Heart left ventricle (tissue), 16 donors: ENCODE measurements around the gene SSX5. TPM values are rescaled to one million over a fixed set of nuclear protein-coding genes. Genes with fewer than 3 reads are reported as not detected.
"Not testable (repeated sequence)": the region's sequence is repeated elsewhere in the genome, so short reads cannot be mapped to it uniquely, and the experiment has no call there.

Experiments
- ATAC-seq, 4 donors: fragments of 200-7000 bp; cut with Tn5 transposase; one replicate each; pipeline ENCODE4 v1.9.1; 2020 to 2022; ENCODE audit warnings: moderate library complexity in 4 of 4, mild to moderate bottlenecking in 3 of 4, moderate number of reproducible peaks in 1 of 4
- DNase-seq, 5 donors: peaks; one replicate each; pipeline ENCODE4 v3.0.0-alpha.2; 2020
- H3K27ac ChIP-seq, 12 donors: fragments of 200-600 bp; sonication (generic) in 4 of 12; one replicate each; pipeline versions ENCODE4 v1.5.0 to v1.8.0; 2016 to 2022; ENCODE audit warnings: mild to moderate bottlenecking in 2 of 12
- H3K27me3 ChIP-seq, 9 donors: fragments of 200-600 bp; sonication (generic) in 2 of 9; one replicate each; pipeline versions ENCODE4 v1.5.1 to v1.8.0; 2016 to 2022; ENCODE audit warnings: mild to moderate bottlenecking in 3 of 9
- H3K36me3 ChIP-seq, 9 donors: fragments of 200-600 bp; sonication (generic) in 2 of 9; one replicate each; pipeline versions ENCODE4 v1.5.0 to v1.8.0; 2018 to 2022; ENCODE audit warnings: mild to moderate bottlenecking in 2 of 9
- H3K4me1 ChIP-seq, 12 donors: fragments of 200-600 bp; sonication (generic) in 4 of 12; one replicate each; pipeline versions ENCODE4 v1.5.0 to v1.8.0; 2016 to 2022; ENCODE audit warnings: mild to moderate bottlenecking in 3 of 12
- H3K4me3 ChIP-seq, 12 donors: fragments of 200-600 bp; sonication (generic) in 4 of 12; one replicate each; pipeline versions ENCODE4 v1.5.0 to v1.8.0; 2017 to 2022; ENCODE audit warnings: mild to moderate bottlenecking in 9 of 12, moderate library complexity in 4 of 12
- H3K9me3 ChIP-seq, 12 donors: fragments of 200-600 bp; sonication (generic) in 4 of 12; one replicate each; pipeline versions ENCODE4 v1.5.0 to v1.8.0; 2016 to 2022; ENCODE audit warnings: mild to moderate bottlenecking in 1 of 12
- POLR2A ChIP-seq, 2 donors: fragments of 450-650 bp; IDR thresholded peaks; one replicate each; pipeline ENCODE4 v1.6.1; 2017; ENCODE audit warnings: antibody characterized with exemption in 2 of 2, mild to moderate bottlenecking in 2 of 2, moderate library complexity in 2 of 2
- WGBS, 4 donors: extraction: QIAGEN DNeasy Blood & Tissue Kit in 2 of 4; methylation state at CpG; one replicate each; pipeline versions ENCODE4 v1.1.5 to v1.1.7; 2013 to 2018; 5-methylcytosine and 5-hydroxymethylcytosine counted together
- intact Hi-C, 10 donors: fragments of 100-400 bp; cut with DNase I; formaldehyde crosslinking; loops; one replicate each; pipeline versions ENCODE4 v1.11.1 to v1.14.2; 2022
- long read RNA-seq, 3 donors: library from polyadenylated mRNA; unstranded; transcript quantifications; one replicate each; pipeline ENCODE4 v2.0.0, GENCODE V29; 2020 to 2021
- polyA plus RNA-seq, 2 donors: library from polyadenylated mRNA; stranded (reverse); fragments of 200-250 nt; gene quantifications; one replicate each; pipeline ENCODE4 v1.2.3, GENCODE V29; 2013
- total RNA-seq, 9 donors: library from RNA; depleted of rRNA in 2 of 9; stranded (reverse); fragments of >200 nt in 2 of 9; fragmentation: NEBNext Ultra II Directional in 3 of 9; extraction: Animal tissue kit (Norgen Biotek cat#: 25700) in 3 of 9; gene quantifications; one replicate each; pipeline versions ENCODE4 v1.1.0 to v1.2.4, GENCODE V29; 2016 to 2023
- TF ChIP-seq, protein P1 (sequence below), 12 donors: fragments of 200-600 bp; sonication (generic) in 4 of 12; IDR thresholded peaks; one replicate each; pipeline versions ENCODE4 v1.5.0 to v1.8.0; 2018 to 2022; ENCODE audit warnings: antibody characterized with exemption in 12 of 12, mild to moderate bottlenecking in 5 of 12
- donor health status: ischemic (EF 13 %, LVEDD 7.1; RV severe dilation, severe dysfunction).
- donor health status: healthy with polysubstance abuse.
- donor health status: DM: no; HTN: yes; CAD: no.
- donor health status: DM: no; HTN: no; CAD: no.
- donor health status: ischemic (EF 25% LVEDD 6.9; RV normal size, moderate dysfunction).
- donor health status: ischemic (EF 25% LVEDD 5.7; RV mildly dilated, moderate dysfunction).
- donor health status: healthy.
- donor health status: DM: yes; HTN: yes; CAD: no.
- donor health status: ischemic (EF 35%, LVEDD 5.7; RV mildly dilated, moderate dysfunction).
- donor health status: nonischemic (EF 11% LVEDD 7.7; RV severe dilation, severe dysfunction).
- donor health status: DM: yes; HTN: yes; CAD: no.
- donor health status: PGD.
- donor health status: ischemic (EF 29% LVEDD 5.4; RV normal size, mild dysfunction).
- donor health status: nonischemic (EF 23%, LVEDD 6.1; RV moderate dilation, normal function).

Gene SSX5, protein sequence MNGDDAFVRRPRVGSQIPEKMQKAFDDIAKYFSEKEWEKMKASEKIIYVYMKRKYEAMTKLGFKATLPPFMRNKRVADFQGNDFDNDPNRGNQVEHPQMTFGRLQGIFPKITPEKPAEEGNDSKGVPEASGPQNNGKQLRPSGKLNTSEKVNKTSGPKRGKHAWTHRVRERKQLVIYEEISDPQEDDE
- not detected for total RNA-seq
- polyA plus RNA-seq: not detected
- long read RNA-seq, donor 1: 0 reads
- long read RNA-seq, donor 2: 0 reads
- long read RNA-seq, donor 3: 0 reads

DNA sequence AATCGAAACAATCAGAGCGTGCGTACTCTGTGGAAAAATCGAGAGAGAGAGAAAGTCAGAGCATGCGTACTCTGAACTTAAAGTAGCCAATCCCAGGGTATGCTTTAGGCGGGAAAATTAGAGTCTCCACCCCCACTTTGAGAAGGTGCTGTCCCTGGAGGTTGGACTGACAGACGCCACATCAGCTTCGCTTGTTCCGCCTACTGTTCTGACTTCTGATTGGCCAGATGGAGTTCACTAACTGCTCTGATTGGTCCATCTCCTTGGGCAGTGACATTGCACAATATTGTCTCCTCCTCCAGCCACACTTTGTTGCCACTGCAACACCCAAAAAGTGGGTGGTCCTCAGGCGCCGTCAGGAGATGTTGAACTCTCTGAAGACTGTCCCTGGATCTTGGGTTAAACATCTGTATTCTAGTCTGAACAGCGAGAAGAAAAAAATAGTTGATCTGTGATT, at the start of gene SSX5:
Gene SSX5 (minus strand): TSS at position 51 of the 457 bp plus-strand sequence. CDS start 1,437 bp downstream, outside the sequence.
- H3K27me3 ChIP-seq: peaks cover 0 to 4% (median 0%) of the 10 kb centered on the region in 9 donors
- H3K4me3 ChIP-seq: no peak within 1 kb of the TSS
- WGBS, 4 donors: 84 to 94% (median 90%) methylated on average over 12 of the region's 12 CpGs
- no peaks in the 10 kb centered on the region for H3K36me3 ChIP-seq
- ATAC-seq: no peak
- DNase-seq: no peak
- H3K4me1 ChIP-seq: no peaks in the 10 kb centered on the region
- intact Hi-C loops: no loop called here
- no peak within 1 kb of the TSS for H3K27ac ChIP-seq
- no peaks in the 10 kb centered on the region for H3K9me3 ChIP-seq
- TF ChIP-seq POLR2A (IDR thresholded peaks at IDR 0.05): no peak
- TF ChIP-seq, protein P1, sequence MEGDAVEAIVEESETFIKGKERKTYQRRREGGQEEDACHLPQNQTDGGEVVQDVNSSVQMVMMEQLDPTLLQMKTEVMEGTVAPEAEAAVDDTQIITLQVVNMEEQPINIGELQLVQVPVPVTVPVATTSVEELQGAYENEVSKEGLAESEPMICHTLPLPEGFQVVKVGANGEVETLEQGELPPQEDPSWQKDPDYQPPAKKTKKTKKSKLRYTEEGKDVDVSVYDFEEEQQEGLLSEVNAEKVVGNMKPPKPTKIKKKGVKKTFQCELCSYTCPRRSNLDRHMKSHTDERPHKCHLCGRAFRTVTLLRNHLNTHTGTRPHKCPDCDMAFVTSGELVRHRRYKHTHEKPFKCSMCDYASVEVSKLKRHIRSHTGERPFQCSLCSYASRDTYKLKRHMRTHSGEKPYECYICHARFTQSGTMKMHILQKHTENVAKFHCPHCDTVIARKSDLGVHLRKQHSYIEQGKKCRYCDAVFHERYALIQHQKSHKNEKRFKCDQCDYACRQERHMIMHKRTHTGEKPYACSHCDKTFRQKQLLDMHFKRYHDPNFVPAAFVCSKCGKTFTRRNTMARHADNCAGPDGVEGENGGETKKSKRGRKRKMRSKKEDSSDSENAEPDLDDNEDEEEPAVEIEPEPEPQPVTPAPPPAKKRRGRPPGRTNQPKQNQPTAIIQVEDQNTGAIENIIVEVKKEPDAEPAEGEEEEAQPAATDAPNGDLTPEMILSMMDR (IDR thresholded peaks at IDR 0.05): no peak

DNA sequence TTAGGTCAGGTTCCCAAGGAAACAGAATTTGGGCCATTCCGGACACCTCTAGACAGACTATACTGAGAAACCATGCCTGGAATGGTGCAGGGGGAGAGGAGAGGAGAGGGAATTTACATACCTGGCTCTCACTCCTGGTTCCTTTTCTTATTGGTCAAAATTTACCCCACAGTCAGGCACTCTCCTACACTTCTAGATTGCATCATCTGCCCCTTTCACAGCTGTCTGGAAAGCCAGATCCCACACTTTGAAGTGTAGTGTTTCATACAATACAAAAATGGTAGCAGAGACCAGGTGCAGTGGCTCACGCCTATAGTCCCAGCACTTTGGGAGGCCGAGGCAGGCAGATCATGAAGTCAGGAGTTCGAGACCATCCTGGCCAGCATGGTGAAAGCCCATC, 27.6 kb upstream of the SSX5 start:
- 76 to 89% (median 88%) methylated on average over 4 of the region's 4 CpGs for WGBS, 4 donors
- H3K36me3 ChIP-seq, intact Hi-C loops, DNase-seq, H3K27me3 ChIP-seq, H3K9me3 ChIP-seq, H3K4me1 ChIP-seq, H3K4me3 ChIP-seq, ATAC-seq, H3K27ac ChIP-seq: not testable (repeated sequence)

DNA sequence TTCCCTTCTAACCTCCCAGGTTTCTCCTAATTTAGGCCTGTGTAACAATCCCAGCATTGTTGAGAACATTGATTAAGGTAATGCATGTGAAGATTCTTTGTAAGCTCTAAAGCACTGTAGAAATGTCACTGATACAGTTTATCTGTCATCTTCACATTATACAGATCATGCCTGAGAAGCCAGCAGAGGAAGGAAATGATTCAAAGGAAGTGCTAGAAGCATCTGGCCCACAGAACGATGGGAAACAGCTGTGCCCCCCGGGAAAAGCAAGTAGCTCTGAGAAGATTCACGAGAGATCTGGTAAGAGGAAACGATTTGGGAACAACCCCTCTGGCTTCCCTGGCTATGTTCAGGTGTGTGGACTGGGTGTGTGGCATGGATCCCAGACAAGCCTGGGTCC, 17.7 kb upstream of the SSX5 start:
- H3K27ac ChIP-seq, H3K4me1 ChIP-seq, H3K4me3 ChIP-seq, H3K9me3 ChIP-seq, DNase-seq, ATAC-seq, H3K36me3 ChIP-seq, intact Hi-C loops: not testable (repeated sequence)
- peaks cover 0 to 16% (median 0%) of the 10 kb centered on the region in 9 donors for H3K27me3 ChIP-seq
- 24 to 42% (median 30%) methylated on average over 4 of the region's 4 CpGs for WGBS, 4 donors

DNA sequence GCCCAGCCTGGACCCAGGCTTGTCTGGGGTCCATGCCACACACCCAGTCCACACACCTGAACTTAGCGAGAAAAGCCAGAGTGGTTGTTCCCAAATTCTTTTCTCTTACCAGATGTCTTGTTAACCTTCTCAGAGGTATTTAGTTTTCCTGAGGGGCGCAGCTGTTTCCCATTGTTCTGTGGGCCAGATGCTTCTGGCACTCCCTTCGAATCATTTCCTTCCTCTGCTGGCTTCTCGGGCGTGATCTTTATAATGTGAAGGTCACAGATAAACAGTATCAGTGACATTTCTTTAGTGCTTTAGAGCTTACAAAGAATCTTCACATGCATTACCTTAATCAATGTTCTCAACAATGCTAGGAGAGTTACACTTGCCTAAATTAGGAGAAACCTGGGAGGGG, 6.6 kb downstream of the SSX5 start:
- H3K4me1 ChIP-seq, H3K36me3 ChIP-seq, H3K27me3 ChIP-seq, H3K4me3 ChIP-seq, DNase-seq, ATAC-seq, intact Hi-C loops, H3K27ac ChIP-seq, H3K9me3 ChIP-seq: not testable (repeated sequence)
- WGBS, 4 donors: 33 to 39% (median 38%) methylated on average over 5 of the region's 5 CpGs

DNA sequence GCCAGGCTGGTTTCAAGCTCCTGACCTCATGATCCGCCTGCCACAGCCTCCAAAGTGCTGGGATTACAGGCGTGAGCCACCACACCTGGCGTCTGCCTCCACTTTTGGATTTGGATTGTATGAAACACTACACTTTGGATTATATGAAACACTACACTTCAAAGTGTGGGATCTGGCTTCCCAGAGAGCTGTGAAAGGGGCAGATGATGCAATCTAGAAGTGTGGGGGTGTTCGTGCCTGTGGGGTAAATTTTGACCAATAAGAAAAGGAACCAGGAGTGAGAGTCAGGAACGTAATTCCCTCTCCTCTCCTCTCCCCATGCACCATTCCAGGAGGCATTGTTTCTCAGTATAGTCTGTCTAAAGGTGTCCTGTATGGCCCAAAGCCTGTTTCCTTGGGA, 14.7 kb downstream of the SSX5 start:
- H3K9me3 ChIP-seq, H3K4me3 ChIP-seq, H3K4me1 ChIP-seq, intact Hi-C loops, H3K36me3 ChIP-seq, DNase-seq, H3K27ac ChIP-seq, ATAC-seq, H3K27me3 ChIP-seq: not testable (repeated sequence)
- 61 to 73% (median 66%) methylated on average over 5 of the region's 5 CpGs for WGBS, 4 donors

DNA sequence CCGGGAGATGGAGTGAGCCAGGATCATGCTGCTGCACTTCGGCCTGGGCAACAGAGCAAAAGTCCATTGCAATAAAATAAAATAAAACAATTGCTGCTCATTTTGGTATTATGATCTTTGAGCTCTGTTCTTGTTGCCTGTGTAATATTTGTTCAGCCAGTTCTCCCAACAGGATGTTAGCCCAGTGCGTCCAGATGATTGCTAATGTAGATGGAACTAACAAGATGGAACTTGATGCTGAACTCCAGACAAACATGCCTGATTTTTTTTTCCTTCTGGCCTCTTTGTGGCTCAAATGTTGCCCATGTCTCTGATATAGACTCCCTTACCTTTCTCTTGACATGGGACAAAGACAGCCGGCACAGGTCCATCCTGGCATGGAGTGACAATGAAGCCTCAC, 15.8 kb downstream of the SSX5 start:
- intact Hi-C loops: no loop called here
- Histone ChIP-seq H3K4me3 (no peak overlapping the region), H3K27ac (no peak overlapping the region), H3K36me3 (no peaks in the 10 kb centered on the region), H3K4me1 (no peaks in the 10 kb centered on the region), H3K27me3 (peaks cover 0 to 6% (median 0%) of the 10 kb centered on the region in 9 donors), H3K9me3 (no peaks in the 10 kb centered on the region)
- WGBS, 4 donors: 91 to 98% (median 94%) methylated on average over 4 of the region's 4 CpGs
- ATAC-seq: no peak
- TF ChIP-seq, protein P1 (IDR thresholded peaks at IDR 0.05): no peak
- TF ChIP-seq POLR2A (IDR thresholded peaks at IDR 0.05): no peak
- no peak for DNase-seq
